Measurements from ENCODE around the gene MBTPS1. TPM values are rescaled to one million over a fixed set of nuclear protein-coding genes. Genes with fewer than 3 reads are reported as not detected.

The MBTPS1 gene
- polyA plus RNA-seq, 3 donors = 26.4 to 73.8 (median 28.0) TPM

GRCh38 chr16:84062734-84063640 lies 53.8 kb downstream of the MBTPS1 start:
- H3K27ac Mint-ChIP-seq = peak overlapping the region in 2 of 7 donors; percentile 46 to 56
- peaks cover 0 to 1% (median 0%) of the 10 kb centered on the region in 3 donors for H3K27me3 Mint-ChIP-seq (ENCODE audit: low read depth in 3 of 3)
- no peaks in the 10 kb centered on the region for H3K9me3 ChIP-seq (replicated peaks in 1 of 2; ENCODE audit: control insufficient read depth in 1 of 2, insufficient read depth in 1 of 2, low read length in 2 of 2)
- H3K4me1 Mint-ChIP-seq = peaks cover under 1% of the 10 kb centered on the region
- peaks cover 4% of the 10 kb centered on the region for H4K20me1 ChIP-seq (ENCODE audit: insufficient read depth, low read length)
- intact Hi-C loops (cut with micrococcal nuclease) = loop anchor here in 1 of 2 donors (5.0 kb wide), 1 partner anchor 124 kb away; the partner anchor contains the start of gene TAF1C
- H3K4me3 Mint-ChIP-seq = no peak overlapping the region
- H3K4me3 ChIP-seq (replicated peaks in 1 of 3; ENCODE audit: low read depth in 2 of 3, low read length in 3 of 3) = no peak overlapping the region
- H3K4me1 ChIP-seq (ENCODE audit: control insufficient read depth in 1 of 2, insufficient read depth in 2 of 2, low read length in 2 of 2) = peaks cover under 1 to 3% of the 10 kb centered on the region in 2 donors
- DNase-seq = peak; percentile 51 to 74 (median 51)
- no peak overlapping the region for H3K9ac ChIP-seq (ENCODE audit: insufficient read depth, low read length, poor library complexity, severe bottlenecking)
- no peak overlapping the region for H2AFZ ChIP-seq (ENCODE audit: insufficient read depth, low read depth, low read length, poor library complexity, severe bottlenecking)
- H3K4me2 ChIP-seq (replicated peaks; ENCODE audit: extremely low read depth, low read length, poor library complexity, severe bottlenecking) = no peak overlapping the region
- H3K79me2 ChIP-seq (ENCODE audit: insufficient read depth, low read length) = no peaks in the 10 kb centered on the region
- no peaks in the 10 kb centered on the region for H3K9me3 Mint-ChIP-seq
- 79% methylated on average over 19 of the region's 25 CpGs for WGBS (ENCODE audit: insufficient coverage)
- H3K36me3 Mint-ChIP-seq = peaks cover 88 to 95% of the 10 kb centered on the region in 2 donors
- H3K27ac ChIP-seq (ENCODE audit: low read depth in 1 of 2, low read length in 2 of 2) = no peak overlapping the region
- H3K27me3 ChIP-seq (ENCODE audit: control insufficient read depth in 2 of 2, insufficient read depth in 2 of 2, low read length in 2 of 2) = no peaks in the 10 kb centered on the region
- TF ChIP-seq CTCF (IDR thresholded peaks at IDR 0.05) = peak; percentile 83
- peaks cover 94 to 99% of the 10 kb centered on the region in 2 donors for H3K36me3 ChIP-seq (replicated peaks in 1 of 2; ENCODE audit: control insufficient read depth in 1 of 2, insufficient read depth in 2 of 2, low read length in 2 of 2)

GRCh38 chr16:84061236-84061819 lies 55.4 kb downstream of the MBTPS1 start:
- no peak overlapping the region for H2AFZ ChIP-seq (ENCODE audit: insufficient read depth, low read depth, low read length, poor library complexity, severe bottlenecking)
- no peak overlapping the region for H3K4me2 ChIP-seq (replicated peaks; ENCODE audit: extremely low read depth, low read length, poor library complexity, severe bottlenecking)
- Mint-ChIP-seq H3K4me1 (no peaks in the 10 kb centered on the region), H3K4me3 (no peak overlapping the region), H3K36me3 (peaks cover 92 to 97% of the 10 kb centered on the region in 2 donors), H3K27me3 (ENCODE audit: low read depth in 3 of 3) (peaks cover 0 to 1% (median 0%) of the 10 kb centered on the region in 3 donors), H3K9me3 (no peaks in the 10 kb centered on the region), H3K27ac (peak overlapping the region in 1 of 7 donors; percentile 30)
- H3K36me3 ChIP-seq (replicated peaks in 1 of 2; ENCODE audit: control insufficient read depth in 1 of 2, insufficient read depth in 2 of 2, low read length in 2 of 2) = peaks cover 96 to 99% of the 10 kb centered on the region in 2 donors
- no peak overlapping the region for H3K27ac ChIP-seq (ENCODE audit: low read depth in 1 of 2, low read length in 2 of 2)
- peaks cover 4% of the 10 kb centered on the region for H4K20me1 ChIP-seq (ENCODE audit: insufficient read depth, low read length)
- no peak for DNase-seq
- no peak overlapping the region for H3K4me3 ChIP-seq (replicated peaks in 1 of 3; ENCODE audit: low read depth in 2 of 3, low read length in 3 of 3)
- intact Hi-C loops (cut with micrococcal nuclease) = loop anchor here in 1 of 2 donors (5.0 kb wide), 1 partner anchor 126 kb away; the partner anchor contains the start of gene TAF1C
- H3K27me3 ChIP-seq (ENCODE audit: control insufficient read depth in 2 of 2, insufficient read depth in 2 of 2, low read length in 2 of 2) = no peaks in the 10 kb centered on the region
- WGBS (ENCODE audit: insufficient coverage) = 100% methylated on average over 7 of the region's 7 CpGs
- no peak for TF ChIP-seq CTCF (IDR thresholded peaks at IDR 0.05)
- no peaks in the 10 kb centered on the region for H3K4me1 ChIP-seq (ENCODE audit: control insufficient read depth in 1 of 2, insufficient read depth in 2 of 2, low read length in 2 of 2)
- no peaks in the 10 kb centered on the region for H3K79me2 ChIP-seq (ENCODE audit: insufficient read depth, low read length)
- no peaks in the 10 kb centered on the region for H3K9me3 ChIP-seq (replicated peaks in 1 of 2; ENCODE audit: control insufficient read depth in 1 of 2, insufficient read depth in 1 of 2, low read length in 2 of 2)
- no peak overlapping the region for H3K9ac ChIP-seq (ENCODE audit: insufficient read depth, low read length, poor library complexity, severe bottlenecking)

Data from CD14-positive monocyte (primary cell).